HepG2 (cell line): ENCODE data around the gene CGREF1. TPM values are rescaled to one million over a fixed set of nuclear protein-coding genes. Genes with fewer than 3 reads are reported as not detected.

Experiments
- ADNP ChIP-seq: sonication (generic); formaldehyde crosslinking; IDR thresholded peaks from 2 replicates; pipeline ENCODE4 v1.4.0; 2020; ENCODE audit warnings: missing genetic modification reagents
- ARHGAP35 ChIP-seq: sonication (generic); formaldehyde crosslinking; IDR thresholded peaks from 2 replicates; pipeline ENCODE4 v1.9.0; 2022; ENCODE audit warnings: mild to moderate bottlenecking, inconsistent platforms, moderate library complexity, missing genetic modification reagents, borderline replicate concordance
- BHLHE40 ChIP-seq: IDR thresholded peaks from 2 replicates; pipeline ENCODE4 v1.6.1; 2011; ENCODE audit warnings: low read length, improper control_type of control experiment
- GZF1 ChIP-seq: sonication (generic); formaldehyde crosslinking; IDR thresholded peaks from 2 replicates; pipeline ENCODE4 v1.5.1; 2020; ENCODE audit warnings: mild to moderate bottlenecking, missing genetic modification reagents
- KLF9 ChIP-seq: IDR thresholded peaks from 2 replicates; pipeline ENCODE4 v1.6.1; 2016; ENCODE audit warnings: low read depth
- MLLT10 ChIP-seq: sonication (generic); formaldehyde crosslinking; IDR thresholded peaks from 2 replicates; pipeline ENCODE4 v1.4.0; 2020; ENCODE audit warnings: missing genetic modification reagents
- MTA3 ChIP-seq: sonication (generic); formaldehyde crosslinking; IDR thresholded peaks from 2 replicates; pipeline ENCODE4 v1.4.0; 2020; ENCODE audit warnings: missing genetic modification reagents
- PAF1 ChIP-seq: IDR thresholded peaks from 2 replicates; pipeline ENCODE4 v1.6.1; 2016; ENCODE audit warnings: missing genetic modification reagents, missing compliant biosample characterization
- PHF5A ChIP-seq: IDR thresholded peaks from one replicate; pipeline ENCODE4 v1.6.1; 2018; ENCODE audit warnings: low read depth, missing genetic modification reagents; ENCODE audit not compliant: unreplicated experiment
- RFXANK ChIP-seq: IDR thresholded peaks from 2 replicates; pipeline ENCODE4 v1.6.1; 2016
- SSRP1 ChIP-seq: IDR thresholded peaks from 2 replicates; pipeline ENCODE4 v1.6.1; 2016; ENCODE audit warnings: control low read depth
- ZBTB21 ChIP-seq: sonication (generic); formaldehyde crosslinking; IDR thresholded peaks from 2 replicates; pipeline ENCODE4 v1.4.0; 2020; ENCODE audit warnings: missing genetic modification reagents
- ZNF136 ChIP-seq: sonication (generic); formaldehyde crosslinking; IDR thresholded peaks from 2 replicates; pipeline ENCODE4 v1.8.1; 2022; ENCODE audit warnings: low read depth, mild to moderate bottlenecking, moderate library complexity, missing genetic modification reagents
- ZNF484 ChIP-seq: sonication (generic); formaldehyde crosslinking; IDR thresholded peaks from 2 replicates; pipeline ENCODE4 v1.5.1; 2020; ENCODE audit warnings: mild to moderate bottlenecking, low read depth, missing genetic modification reagents, borderline replicate concordance
- ZNF629 ChIP-seq: sonication (generic); formaldehyde crosslinking; conservative IDR thresholded peaks from 2 replicates; pipeline ENCODE4 v1.5.0; 2020; ENCODE audit warnings: missing genetic modification reagents
- ZNF670 ChIP-seq: sonication (generic); formaldehyde crosslinking; IDR thresholded peaks from 2 replicates; pipeline ENCODE4 v1.8.0; 2022; ENCODE audit warnings: mild to moderate bottlenecking, missing genetic modification reagents, borderline replicate concordance
- ZNF709 ChIP-seq: sonication (generic); formaldehyde crosslinking; IDR thresholded peaks from 2 replicates; pipeline ENCODE4 v1.5.0; 2020; ENCODE audit warnings: mild to moderate bottlenecking, missing genetic modification reagents
- polyA plus RNA-seq, 8 experiments: library from polyadenylated mRNA; depleted of rRNA in 3 of 8; stranded (reverse) in 7 of 8; unstranded in 1 of 8; fragments of >200 nt; fragmentation: Illumina TruSeq in 4 of 8; extraction: Trizol in 4 of 8; gene quantifications; 2 replicates each; pipeline versions ENCODE4 v1.2.1 to v1.2.3, GENCODE V29; 2011 to 2016; ENCODE audit warnings: low read depth in 4 of 8, missing spikeins in 1 of 8, mixed read lengths in 1 of 8; ENCODE audit not compliant: insufficient read depth in 1 of 8
- total RNA-seq, 5 experiments: library from RNA; depleted of rRNA; stranded (reverse); fragments of >200 nt; fragmentation: Illumina TruSeq; extraction: Trizol; gene quantifications; 2 replicates each; pipeline ENCODE4 v1.2.3, GENCODE V29; 2016; ENCODE audit warnings: low read depth in 1 of 5
- TF ChIP-seq, protein P1 (sequence below): sonication (generic); formaldehyde crosslinking; conservative IDR thresholded peaks from 2 replicates; pipeline ENCODE4 v1.4.0; 2020; ENCODE audit warnings: missing genetic modification reagents
- TF ChIP-seq, protein P2 (sequence below): sonication (generic); formaldehyde crosslinking; IDR thresholded peaks from 2 replicates; pipeline ENCODE4 v1.4.0; 2020; ENCODE audit warnings: missing genetic modification reagents, low read depth, mild to moderate bottlenecking, borderline replicate concordance
- TF ChIP-seq, protein P3 (sequence below): sonication (generic); formaldehyde crosslinking; IDR thresholded peaks from 2 replicates; pipeline ENCODE4 v1.9.0; 2021; ENCODE audit warnings: missing genetic modification reagents, borderline replicate concordance
- TF ChIP-seq, protein P4 (sequence below): sonication (generic); formaldehyde crosslinking; IDR thresholded peaks from 2 replicates; pipeline ENCODE4 v1.4.0; 2020; ENCODE audit warnings: missing genetic modification reagents
- TF ChIP-seq, protein P5 (sequence below): sonication (generic); formaldehyde crosslinking; IDR thresholded peaks from 2 replicates; pipeline ENCODE4 v1.9.0; 2021; ENCODE audit warnings: missing genetic modification reagents, mild to moderate bottlenecking, borderline replicate concordance

The CGREF1 gene
- total and polyA plus RNA-seq, 2 of the 13 experiments (the other 11 are each of a cell fraction or from before 2014, with no cell fraction given): 13.9 to 23.4 TPM

DNA sequence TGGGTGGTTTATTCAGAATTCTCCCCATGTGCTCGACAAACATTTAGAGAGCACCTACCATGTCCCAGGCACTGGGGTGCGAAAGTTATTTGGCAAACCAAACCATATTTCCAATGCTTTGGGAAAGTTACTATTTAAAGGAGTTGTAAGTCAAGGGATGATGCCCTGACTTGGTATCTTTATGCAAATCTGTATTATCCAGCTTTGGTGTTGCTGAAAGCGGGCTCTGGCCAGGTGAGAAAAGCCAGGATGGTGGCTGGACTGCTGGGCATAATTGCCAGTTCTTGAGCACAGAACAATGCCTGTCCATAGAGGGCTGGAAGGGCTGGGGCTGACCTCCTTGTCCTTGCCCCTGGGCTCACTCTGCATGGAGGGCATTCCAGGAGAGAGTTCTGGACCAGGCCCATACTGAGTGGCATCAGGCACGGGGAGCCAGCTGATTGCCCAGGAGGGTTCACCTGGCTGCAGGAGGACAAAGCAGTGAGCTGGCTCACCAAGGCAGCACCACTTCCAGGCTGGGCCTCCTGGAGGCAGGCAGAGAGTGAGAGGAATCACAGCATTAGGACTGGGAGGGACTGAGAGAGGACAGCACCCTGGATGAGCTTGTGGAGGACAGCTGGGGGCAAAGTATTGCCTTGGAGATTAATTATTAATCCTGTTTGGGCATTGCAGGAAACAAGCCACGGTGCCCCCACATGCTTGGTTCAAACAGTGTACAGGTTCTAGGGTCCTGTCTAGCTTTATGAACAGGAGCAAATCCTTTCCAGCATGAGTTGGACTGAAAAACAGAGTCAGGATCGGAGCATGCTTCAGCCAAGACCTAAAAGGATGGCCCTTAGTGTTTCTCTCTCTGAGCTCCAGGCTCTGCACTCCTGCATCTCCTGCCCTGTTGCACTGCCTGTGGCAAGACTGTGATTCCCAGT lies 25.2 kb downstream of the CGREF1 start (continued):
- TF ChIP-seq, protein P1, sequence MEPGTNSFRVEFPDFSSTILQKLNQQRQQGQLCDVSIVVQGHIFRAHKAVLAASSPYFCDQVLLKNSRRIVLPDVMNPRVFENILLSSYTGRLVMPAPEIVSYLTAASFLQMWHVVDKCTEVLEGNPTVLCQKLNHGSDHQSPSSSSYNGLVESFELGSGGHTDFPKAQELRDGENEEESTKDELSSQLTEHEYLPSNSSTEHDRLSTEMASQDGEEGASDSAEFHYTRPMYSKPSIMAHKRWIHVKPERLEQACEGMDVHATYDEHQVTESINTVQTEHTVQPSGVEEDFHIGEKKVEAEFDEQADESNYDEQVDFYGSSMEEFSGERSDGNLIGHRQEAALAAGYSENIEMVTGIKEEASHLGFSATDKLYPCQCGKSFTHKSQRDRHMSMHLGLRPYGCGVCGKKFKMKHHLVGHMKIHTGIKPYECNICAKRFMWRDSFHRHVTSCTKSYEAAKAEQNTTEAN: peak; percentile 50
- TF ChIP-seq, protein P2, sequence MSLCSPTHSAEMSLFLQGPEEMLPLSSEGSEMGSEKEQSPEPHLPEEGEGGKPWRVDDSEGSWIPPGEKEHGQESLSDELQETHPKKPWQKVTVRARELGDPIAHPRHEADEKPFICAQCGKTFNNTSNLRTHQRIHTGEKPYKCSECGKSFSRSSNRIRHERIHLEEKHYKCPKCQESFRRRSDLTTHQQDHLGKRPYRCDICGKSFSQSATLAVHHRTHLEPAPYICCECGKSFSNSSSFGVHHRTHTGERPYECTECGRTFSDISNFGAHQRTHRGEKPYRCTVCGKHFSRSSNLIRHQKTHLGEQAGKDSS (CRISPR knock-in tag): 0 out of 2 replicates have a peak, but pooled peaks have one; percentile 34
- TF ChIP-seq BHLHE40 (no peak), PAF1 (CRISPR knock-in tag) (peak; percentile 29; the same call in 1 of the 2 replicates), SSRP1 (CRISPR knock-in tag) (no peak; the same call in none of the 2 replicates), ZNF709 (CRISPR knock-in tag) (no peak), ZNF629 (no peak; the same call in 1 of the 2 replicates), ZNF670 (peak; percentile 69; the same call in 1 of the 2 replicates), ZBTB21 (CRISPR knock-in tag) (no peak), GZF1 (CRISPR knock-in tag) (peak; percentile 89), ZNF484 (CRISPR knock-in tag) (no peak), MTA3 (CRISPR knock-in tag) (no peak), ADNP (CRISPR knock-in tag) (0 out of 2 replicates have a peak, but pooled peaks have one; percentile 52), KLF9 (CRISPR knock-in tag) (no peak), MLLT10 (CRISPR knock-in tag) (no peak), ARHGAP35 (CRISPR knock-in tag) (no peak), RFXANK (CRISPR knock-in tag) (no peak; the same call in 1 of the 2 replicates), PHF5A (CRISPR knock-in tag) (peak; percentile 73), ZNF136 (CRISPR knock-in tag) (no peak)
- TF ChIP-seq, protein P3, sequence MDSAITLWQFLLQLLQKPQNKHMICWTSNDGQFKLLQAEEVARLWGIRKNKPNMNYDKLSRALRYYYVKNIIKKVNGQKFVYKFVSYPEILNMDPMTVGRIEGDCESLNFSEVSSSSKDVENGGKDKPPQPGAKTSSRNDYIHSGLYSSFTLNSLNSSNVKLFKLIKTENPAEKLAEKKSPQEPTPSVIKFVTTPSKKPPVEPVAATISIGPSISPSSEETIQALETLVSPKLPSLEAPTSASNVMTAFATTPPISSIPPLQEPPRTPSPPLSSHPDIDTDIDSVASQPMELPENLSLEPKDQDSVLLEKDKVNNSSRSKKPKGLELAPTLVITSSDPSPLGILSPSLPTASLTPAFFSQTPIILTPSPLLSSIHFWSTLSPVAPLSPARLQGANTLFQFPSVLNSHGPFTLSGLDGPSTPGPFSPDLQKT (CRISPR knock-in tag): no peak
- TF ChIP-seq, protein P4, sequence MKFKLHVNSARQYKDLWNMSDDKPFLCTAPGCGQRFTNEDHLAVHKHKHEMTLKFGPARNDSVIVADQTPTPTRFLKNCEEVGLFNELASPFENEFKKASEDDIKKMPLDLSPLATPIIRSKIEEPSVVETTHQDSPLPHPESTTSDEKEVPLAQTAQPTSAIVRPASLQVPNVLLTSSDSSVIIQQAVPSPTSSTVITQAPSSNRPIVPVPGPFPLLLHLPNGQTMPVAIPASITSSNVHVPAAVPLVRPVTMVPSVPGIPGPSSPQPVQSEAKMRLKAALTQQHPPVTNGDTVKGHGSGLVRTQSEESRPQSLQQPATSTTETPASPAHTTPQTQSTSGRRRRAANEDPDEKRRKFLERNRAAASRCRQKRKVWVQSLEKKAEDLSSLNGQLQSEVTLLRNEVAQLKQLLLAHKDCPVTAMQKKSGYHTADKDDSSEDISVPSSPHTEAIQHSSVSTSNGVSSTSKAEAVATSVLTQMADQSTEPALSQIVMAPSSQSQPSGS (CRISPR knock-in tag): peak; percentile 63
- TF ChIP-seq, protein P5, sequence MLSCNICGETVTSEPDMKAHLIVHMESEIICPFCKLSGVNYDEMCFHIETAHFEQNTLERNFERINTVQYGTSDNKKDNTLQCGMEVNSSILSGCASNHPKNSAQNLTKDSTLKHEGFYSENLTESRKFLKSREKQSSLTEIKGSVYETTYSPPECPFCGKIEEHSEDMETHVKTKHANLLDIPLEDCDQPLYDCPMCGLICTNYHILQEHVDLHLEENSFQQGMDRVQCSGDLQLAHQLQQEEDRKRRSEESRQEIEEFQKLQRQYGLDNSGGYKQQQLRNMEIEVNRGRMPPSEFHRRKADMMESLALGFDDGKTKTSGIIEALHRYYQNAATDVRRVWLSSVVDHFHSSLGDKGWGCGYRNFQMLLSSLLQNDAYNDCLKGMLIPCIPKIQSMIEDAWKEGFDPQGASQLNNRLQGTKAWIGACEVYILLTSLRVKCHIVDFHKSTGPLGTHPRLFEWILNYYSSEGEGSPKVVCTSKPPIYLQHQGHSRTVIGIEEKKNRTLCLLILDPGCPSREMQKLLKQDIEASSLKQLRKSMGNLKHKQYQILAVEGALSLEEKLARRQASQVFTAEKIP: no peak
